ENCODE data around the gene CSNK1D.

CSNK1D gene

GRCh38 chr17:82270651-82271050 lies 2.8 kb downstream of the CSNK1D start:
- DNase-seq (ENCODE audit: low read depth) = no peak
- H3K4me3 ChIP-seq (ENCODE audit: low read depth, low read length) = no peak overlapping the region
- no peak for TF ChIP-seq CTCF (conservative IDR thresholded peaks at IDR 0.05; ENCODE audit: low read depth, low read length)

DNA sequence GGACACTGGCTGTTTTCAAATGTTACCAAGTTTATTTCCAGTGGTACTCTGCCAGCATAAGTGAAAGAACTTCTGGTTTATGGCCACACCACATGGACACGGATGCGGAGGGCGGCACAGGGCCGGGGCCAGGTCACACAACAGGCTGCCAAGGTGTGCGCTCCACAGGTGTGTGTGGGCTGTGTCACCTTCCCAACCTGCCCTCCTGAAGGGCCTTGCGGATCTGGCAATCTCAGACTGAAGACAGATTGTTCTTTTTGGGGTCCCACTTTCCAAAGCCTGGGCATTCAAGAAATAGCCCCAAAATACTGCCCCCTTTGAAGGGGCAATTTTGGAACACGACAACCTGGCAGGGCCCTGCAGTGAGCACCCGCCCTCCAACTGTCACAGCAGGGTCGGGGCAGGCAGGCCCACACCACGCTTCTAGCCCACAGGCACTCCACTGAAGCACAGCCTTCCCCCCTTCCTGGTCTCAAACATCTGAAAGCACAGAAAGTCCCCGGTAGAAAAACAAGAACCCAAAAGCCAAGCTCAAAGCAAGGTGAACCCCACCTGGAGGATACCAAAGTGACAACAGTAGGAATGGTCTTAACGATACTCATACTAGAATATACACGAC lies 3.5 kb downstream of the CSNK1D start:
- no peak overlapping the region for H3K4me3 ChIP-seq (ENCODE audit: low read depth, low read length)

GRCh38 chr17:82269138-82269881 lies 4.2 kb downstream of the CSNK1D start:
- TF ChIP-seq CTCF (conservative IDR thresholded peaks at IDR 0.05; ENCODE audit: low read depth, low read length) = no peak
- H3K4me3 ChIP-seq (ENCODE audit: low read depth, low read length) = no peak overlapping the region

More for the DNA sequence above, 3.5 kb downstream of the CSNK1D start:
- TF ChIP-seq CTCF (conservative IDR thresholded peaks at IDR 0.05; ENCODE audit: low read depth, low read length) = no peak
- no peak for DNase-seq (ENCODE audit: low read depth)

GRCh38 chr17:82267575-82268379 lies 5.7 kb downstream of the CSNK1D start:
- peak overlapping the region; percentile 35 for H3K4me3 ChIP-seq (ENCODE audit: low read depth, low read length)
- DNase-seq (ENCODE audit: low read depth) = peak; percentile 98
- no peak for TF ChIP-seq CTCF (conservative IDR thresholded peaks at IDR 0.05; ENCODE audit: low read depth, low read length)

More at GRCh38 chr17:82269138-82269881, 4.2 kb downstream of the CSNK1D start:
- peak; percentile 53 for DNase-seq (ENCODE audit: low read depth)

DNA sequence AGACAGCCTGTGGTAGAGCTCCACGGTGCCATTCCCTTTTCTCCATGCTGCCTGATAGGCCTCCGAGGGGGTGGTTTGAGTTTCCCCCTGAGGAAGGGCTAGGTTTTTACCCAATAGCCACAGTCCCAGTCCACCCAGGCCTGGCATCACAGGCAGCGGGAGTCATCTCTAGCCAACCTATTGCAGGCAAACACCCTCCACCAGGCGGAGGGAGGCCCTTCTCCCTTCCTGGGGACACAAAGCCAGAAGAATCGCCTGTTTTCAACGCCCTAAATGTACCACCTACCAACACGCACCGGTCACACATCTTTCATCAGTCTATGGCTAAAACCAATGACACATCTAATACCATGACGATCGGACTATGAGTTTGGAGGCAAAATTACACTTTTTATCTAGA lies 7.4 kb downstream of the CSNK1D start:
- no peak for DNase-seq (ENCODE audit: low read depth)
- no peak for TF ChIP-seq CTCF (conservative IDR thresholded peaks at IDR 0.05; ENCODE audit: low read depth, low read length)
- H3K4me3 ChIP-seq (ENCODE audit: low read depth, low read length) = no peak overlapping the region

DNA sequence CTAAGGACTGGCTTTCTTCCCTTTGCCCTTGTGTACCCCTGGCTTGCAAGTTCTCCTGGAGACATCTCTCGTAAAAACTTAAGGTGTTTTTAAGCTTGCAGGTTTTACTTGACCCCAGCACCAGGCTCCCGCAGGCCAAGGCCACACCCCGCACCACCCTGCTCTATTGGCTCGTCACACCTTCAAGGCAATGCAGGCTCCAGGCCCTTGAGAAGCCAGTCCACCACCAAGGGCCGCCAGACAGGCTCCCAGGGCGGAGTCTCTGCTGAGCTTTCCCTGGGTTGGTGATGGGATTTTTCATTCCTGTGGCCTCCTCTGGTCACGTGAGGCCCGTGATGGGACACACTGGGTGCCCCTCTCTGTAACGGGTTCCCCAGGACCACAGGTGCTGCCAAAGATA lies 9.9 kb downstream of the CSNK1D start:
- H3K4me3 ChIP-seq (ENCODE audit: low read depth, low read length) = no peak overlapping the region
- no peak for DNase-seq (ENCODE audit: low read depth)
- TF ChIP-seq CTCF (conservative IDR thresholded peaks at IDR 0.05; ENCODE audit: low read depth, low read length) = no peak

Measured in choroid plexus epithelial cell (primary cell).